GM18867 (cell line): ENCODE measurements around the gene FCAMR.

Experiments
- ATAC-seq: cut with Tn5 transposase; IDR thresholded peaks from one replicate; pipeline ENCODE4 v1.9.1; 2021; ENCODE audit warnings: mild to moderate bottlenecking, moderate library complexity; ENCODE audit not compliant: unreplicated experiment

Gene FCAMR

DNA sequence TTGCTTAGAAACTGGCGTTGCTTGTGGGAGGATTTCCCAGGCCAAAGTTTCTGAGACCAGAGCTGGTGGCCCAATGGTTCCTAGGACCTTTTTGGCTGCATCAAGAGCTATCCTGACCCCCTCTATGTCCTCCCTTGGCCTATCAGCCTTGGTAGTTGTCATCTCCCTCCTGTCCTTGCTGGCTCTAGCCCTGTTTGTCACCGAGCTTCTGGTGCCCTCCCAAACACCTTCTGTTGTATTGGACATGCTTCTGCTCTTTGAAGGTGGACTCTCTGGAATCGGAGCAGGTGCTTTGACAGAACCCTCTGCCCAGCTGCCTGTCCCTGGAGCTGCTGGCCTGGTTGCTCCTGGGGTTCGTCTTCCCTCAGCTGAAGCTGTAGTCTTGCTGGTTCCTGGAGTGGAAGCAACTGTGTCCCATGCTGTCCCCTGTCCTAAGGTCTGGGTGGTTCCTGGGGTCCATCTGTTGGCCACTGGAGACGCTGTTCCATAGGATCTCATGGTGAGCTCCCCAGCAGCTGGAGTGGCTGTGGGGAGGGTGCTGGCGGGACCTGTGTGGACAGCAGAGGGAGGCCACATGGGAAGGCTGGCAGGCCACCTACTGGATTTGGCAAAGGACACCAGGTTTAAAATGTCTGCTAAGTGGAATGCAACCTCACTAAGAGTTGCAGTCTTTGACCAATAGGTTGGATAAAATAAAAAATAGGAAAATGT lies 9.4 kb downstream of the FCAMR start:
- no peak for ATAC-seq

- ATAC-seq: no peak
Observed at GRCh38 chr1:206958144-206958543, 12.1 kb downstream of the FCAMR start.

DNA sequence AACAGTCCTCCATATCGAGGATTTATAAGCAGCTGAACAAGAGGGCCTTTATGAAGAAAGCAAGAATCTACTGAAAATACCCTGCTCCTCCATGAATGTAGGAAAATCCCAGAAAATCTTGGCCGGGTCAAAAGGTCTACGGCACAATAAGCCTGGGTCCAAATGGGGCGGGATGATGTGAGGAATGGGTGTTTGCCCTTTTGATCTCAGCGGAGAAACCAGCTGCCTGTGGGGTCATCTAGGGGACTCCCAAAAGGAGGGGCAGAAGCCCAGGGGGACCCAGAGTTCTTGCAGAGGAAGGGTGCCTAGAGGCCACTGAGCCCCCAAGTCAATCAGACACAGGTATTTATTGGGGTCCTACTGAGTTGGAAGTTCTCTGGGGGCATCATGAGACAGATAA lies 12.6 kb downstream of the FCAMR start:
- ATAC-seq: no peak

DNA sequence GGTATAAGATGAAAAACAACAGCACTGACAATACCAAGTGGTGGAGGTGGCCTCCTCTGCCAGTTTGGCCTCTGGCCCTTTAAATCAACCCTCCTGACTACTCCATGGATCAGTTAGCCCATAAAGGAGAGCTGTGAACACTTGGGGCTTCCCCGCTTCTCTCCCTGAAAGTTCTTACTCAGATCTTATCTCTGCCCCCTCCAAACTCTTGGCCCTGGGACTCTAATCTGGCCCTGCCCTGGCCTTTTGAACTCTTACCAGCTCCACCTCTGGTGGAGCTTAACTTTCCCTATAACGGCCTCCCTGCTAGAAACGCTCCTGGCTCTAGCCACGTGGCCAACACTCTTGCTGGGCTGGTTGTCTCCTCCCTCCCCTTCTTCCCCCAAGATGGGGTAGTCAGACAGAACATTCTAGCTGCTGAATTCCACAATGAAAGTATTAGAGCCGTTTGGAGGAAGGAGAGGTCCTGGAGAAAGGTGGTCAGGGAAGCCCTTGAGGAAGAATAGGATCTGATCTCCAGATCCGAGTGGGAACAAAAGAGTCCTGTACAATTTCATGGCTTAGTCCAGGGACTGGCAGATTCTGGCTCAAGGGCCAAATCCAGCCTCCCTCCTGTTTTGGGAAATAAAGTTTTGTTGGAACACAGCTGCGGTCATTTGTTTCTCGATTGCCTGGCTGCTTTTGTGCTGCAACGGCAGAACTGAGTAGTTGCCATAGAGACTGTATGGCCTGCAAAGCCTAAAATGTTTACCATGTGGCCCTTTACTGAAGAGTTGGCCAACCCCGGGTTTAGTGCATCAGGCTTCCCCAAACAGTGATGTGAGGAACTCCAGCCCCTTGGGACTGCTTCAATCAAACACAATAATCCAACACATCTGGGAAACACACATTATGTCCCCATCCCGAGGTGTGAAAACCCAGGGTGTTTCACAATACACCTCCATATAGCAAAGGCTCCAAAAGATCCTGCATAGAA lies 14.5 kb downstream of the FCAMR start:
- no peak for ATAC-seq

GRCh38 chr1:206954459-206955342 lies 15.6 kb downstream of the FCAMR start:
- ATAC-seq: no peak

- ATAC-seq: no peak
Observed at GRCh38 chr1:206953626-206954025, 16.6 kb downstream of the FCAMR start.

GRCh38 chr1:206953126-206953525 lies 17.1 kb downstream of the FCAMR start:
- no peak for ATAC-seq

GRCh38 chr1:206952171-206952570 lies 18.1 kb downstream of the FCAMR start:
- no peak for ATAC-seq

- ATAC-seq: no peak
Observed at GRCh38 chr1:206951318-206952100, 18.8 kb downstream of the FCAMR start.

DNA sequence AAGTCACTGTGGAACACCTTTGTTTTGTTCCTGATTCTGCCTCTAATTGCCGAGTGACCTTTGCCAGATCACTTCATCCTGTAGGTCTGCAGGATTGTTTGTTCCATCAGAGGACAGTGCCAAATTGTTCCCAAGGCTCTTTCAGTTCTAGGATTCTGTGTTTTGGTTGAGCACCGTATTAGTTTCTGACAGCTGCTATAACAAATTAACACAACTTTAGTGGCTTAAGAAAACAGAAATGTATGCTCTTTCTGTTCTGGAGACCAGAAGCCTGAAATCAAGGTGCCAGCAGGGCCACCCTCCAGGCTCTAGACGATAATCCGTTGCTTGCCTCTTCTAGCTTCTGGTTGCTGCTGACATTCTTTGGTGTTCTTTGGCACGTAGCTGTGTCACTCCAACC lies 20.6 kb downstream of the FCAMR start:
- no peak for ATAC-seq

DNA sequence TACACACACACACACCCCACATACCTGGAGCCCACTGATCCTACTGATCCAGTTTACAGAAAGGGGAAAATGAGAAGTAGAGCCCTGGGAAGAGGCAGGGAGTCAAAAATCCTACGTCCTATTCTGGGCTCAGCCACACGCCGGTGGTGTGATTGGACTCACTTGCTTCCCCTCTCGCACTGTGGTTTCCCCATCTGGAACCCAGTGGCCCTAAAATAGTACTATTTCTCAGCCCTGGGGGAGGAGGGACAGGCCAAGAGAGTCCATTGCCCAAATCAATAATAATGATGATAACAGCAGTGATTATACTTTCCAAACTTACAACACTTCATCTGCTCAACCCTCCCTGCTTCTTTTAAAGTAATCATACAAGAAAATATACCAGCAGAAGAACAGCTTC lies 21.1 kb downstream of the FCAMR start:
- ATAC-seq: no peak

GRCh38 chr1:206947255-206947654 lies 23.0 kb downstream of the FCAMR start:
- no peak for ATAC-seq

GRCh38 chr1:206946261-206946660 lies 24.0 kb downstream of the FCAMR start, which contains the start of gene PIGR:
Gene PIGR (minus strand): TSS chr1:206946466. CDS start chr1:206940531, 5,935 bp downstream.
- ATAC-seq: no peak

DNA sequence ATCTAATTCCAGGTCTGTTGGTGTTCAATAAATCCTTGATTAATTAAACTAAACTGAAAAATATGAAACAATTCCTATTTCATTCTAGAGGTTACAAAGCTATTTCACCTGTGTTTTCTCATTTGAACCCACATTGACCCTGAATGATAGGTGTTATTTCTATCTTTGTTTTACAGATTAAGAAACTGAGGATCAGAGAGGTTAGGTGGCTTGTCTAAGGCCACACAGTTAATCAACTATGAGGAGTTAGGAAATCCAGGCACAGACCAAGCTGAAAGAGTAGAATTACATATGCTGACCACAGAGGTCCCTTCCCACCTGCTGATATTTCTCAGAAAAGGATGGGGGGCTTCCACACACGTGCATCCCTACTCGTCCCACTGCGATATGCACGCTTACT lies 24.5 kb downstream of the FCAMR start:
- ATAC-seq: no peak

DNA sequence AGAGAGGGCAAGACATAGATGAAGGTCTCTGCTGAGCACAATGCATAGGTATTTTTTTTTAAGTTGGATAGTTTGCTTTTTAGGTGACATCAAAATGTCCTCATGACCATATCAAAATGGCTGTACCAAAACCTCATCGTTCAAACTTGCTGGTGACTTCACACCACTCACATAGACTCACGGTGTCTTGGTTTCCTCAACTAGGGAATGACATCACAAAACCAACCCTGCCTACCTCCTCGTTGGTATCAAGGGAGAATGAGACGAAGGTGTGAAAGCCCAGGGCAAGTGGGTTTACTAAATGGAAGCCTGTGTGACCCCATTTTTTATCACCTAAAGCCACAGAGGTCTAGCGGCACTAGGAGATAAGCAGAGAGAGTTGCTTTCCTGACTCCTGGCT lies 25.6 kb downstream of the FCAMR start:
- ATAC-seq: no peak

GRCh38 chr1:206941766-206942418 lies 28.4 kb downstream of the FCAMR start:
- no peak for ATAC-seq

GRCh38 chr1:206940588-206940936 lies 29.7 kb downstream of the FCAMR start:
- no peak for ATAC-seq

DNA sequence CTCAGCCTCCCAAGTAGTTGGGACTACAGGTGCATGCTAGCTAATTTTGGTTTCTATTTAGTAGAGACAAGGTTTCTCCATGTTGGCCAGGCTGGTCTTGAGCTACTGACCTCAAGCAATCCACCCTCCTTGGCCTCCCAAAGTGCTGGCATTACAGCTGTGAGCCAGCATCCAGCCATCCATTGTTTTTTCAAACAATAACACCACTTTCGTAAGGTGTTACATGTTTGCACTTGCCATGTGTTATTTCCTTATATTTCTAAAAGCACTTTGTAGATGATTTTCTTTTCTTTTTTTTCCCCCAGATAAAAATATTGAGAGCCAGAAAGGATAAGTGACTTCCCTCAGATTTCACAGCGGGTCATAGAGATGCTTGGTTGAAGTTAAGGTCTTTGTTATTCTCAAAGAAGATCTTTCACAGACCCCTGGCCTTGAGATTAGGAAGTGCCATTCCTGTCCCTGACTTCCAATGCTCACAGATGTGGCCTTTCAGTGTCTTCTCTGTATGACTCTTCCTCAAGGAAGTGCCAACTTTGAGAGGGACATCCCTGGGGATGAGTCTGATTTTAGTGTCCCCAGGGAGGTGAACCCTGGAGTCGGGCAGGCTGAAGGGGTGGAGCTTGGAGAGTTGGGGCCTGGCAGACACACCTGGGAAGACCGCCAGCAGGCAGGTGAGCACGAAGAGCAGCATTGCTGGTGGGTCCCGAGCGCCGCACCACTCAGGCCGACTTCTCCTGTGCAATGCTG lies 30.2 kb downstream of the FCAMR start:
- ATAC-seq: no peak

DNA sequence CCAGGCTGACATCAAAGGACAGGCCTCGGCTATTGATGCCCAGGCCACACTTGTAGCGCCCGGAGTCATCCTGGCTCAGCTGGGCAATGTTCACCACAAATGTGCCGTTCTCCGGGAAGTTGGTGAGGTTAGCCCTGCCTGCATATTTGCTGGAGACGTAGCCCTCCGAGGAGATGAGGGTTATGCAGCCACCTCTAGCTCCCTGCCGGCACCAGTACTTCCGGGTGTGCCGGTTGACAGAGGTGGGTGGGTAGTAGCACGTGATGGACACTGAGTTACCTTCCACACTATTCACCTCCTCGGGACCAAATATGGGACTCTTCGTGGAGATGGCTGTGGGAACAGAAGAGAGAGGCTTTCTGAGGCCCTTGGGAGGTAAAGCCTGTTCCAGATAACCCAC lies 31.1 kb downstream of the FCAMR start:
- no peak for ATAC-seq
